ENCODE results near the gene TMTC2. TPM values are rescaled to one million over a fixed set of nuclear protein-coding genes. Genes with fewer than 3 reads are reported as not detected.

TMTC2 gene
- polyA plus RNA-seq, 1 experiment, result 5.6 TPM

GRCh38 chr12:82970614-82971013 lies 283.9 kb downstream of the TMTC2 start:
- POLR2A ChIA-PET, result no interaction called here
- CTCF ChIA-PET, result no interaction called here
- TF ChIP-seq, protein P1, sequence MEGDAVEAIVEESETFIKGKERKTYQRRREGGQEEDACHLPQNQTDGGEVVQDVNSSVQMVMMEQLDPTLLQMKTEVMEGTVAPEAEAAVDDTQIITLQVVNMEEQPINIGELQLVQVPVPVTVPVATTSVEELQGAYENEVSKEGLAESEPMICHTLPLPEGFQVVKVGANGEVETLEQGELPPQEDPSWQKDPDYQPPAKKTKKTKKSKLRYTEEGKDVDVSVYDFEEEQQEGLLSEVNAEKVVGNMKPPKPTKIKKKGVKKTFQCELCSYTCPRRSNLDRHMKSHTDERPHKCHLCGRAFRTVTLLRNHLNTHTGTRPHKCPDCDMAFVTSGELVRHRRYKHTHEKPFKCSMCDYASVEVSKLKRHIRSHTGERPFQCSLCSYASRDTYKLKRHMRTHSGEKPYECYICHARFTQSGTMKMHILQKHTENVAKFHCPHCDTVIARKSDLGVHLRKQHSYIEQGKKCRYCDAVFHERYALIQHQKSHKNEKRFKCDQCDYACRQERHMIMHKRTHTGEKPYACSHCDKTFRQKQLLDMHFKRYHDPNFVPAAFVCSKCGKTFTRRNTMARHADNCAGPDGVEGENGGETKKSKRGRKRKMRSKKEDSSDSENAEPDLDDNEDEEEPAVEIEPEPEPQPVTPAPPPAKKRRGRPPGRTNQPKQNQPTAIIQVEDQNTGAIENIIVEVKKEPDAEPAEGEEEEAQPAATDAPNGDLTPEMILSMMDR (IDR thresholded peaks at IDR 0.05; ENCODE audit: insufficient read depth, low read depth, low read length), result no peak
- no peak for DNase-seq (ENCODE audit: low read depth)
- Histone ChIP-seq H3K4me3 (ENCODE audit: low read depth, low read length) (no peak overlapping the region), H3K36me3 (ENCODE audit: control insufficient read depth, insufficient read depth, low read length) (peaks cover under 1% of the 10 kb centered on the region), H3K27me3 (ENCODE audit: control insufficient read depth, insufficient read depth, low read length) (no peaks in the 10 kb centered on the region)

DNA sequence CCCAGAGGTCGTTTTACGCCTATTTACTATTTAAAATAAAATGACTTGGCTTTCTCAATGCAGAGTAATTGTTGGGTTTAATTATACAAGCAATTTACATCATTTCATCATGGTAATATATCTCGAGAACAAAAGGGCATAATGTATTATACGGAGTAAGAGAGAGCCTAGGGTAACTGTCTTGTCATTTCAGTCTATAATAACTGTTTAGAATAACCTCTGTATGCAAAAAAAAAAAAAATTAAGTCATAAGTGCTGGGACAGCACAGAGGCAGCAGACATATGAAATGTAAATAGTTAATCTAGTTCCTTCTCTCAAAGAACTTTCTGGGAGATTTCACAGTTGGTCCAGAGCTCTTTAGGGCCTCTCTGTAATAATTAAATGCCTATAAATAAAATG lies 284.9 kb downstream of the TMTC2 start:
- TF ChIP-seq, protein P1 (IDR thresholded peaks at IDR 0.05; ENCODE audit: insufficient read depth, low read depth, low read length), result no peak
- DNase-seq (ENCODE audit: low read depth), result no peak
- no peaks in the 10 kb centered on the region; the same call in 1 of the 2 replicates for H3K36me3 ChIP-seq (ENCODE audit: control insufficient read depth, insufficient read depth, low read length)
- no peaks in the 10 kb centered on the region for H3K27me3 ChIP-seq (ENCODE audit: control insufficient read depth, insufficient read depth, low read length)
- H3K4me3 ChIP-seq (ENCODE audit: low read depth, low read length), result no peak overlapping the region
- ChIA-PET POLR2A (interaction anchor here (0.6 kb wide), 1 partner anchor 23 kb away, joined by 3 read pairs; no protein-coding TSS in a partner anchor), CTCF (no interaction called here)

DNA sequence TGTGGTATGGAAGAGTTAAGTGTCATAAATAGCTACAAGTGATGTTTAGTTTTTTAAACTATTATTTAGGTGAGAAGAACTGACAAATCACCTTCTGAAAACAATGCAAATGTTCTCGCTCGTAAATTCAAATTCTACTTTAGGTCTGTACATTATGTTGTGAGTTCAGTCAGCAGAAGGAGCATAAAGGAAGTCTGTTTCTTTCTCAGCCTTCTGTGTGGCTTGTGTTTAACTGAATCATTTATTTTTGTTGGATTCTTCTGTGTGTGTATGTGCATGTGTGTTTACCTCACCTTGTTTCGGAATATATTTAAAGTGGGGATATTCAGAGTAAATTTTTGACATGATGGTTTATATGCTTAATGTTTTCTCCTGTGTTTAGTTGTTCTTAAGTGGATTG lies 285.9 kb downstream of the TMTC2 start:
- no peak for DNase-seq (ENCODE audit: low read depth)
- TF ChIP-seq, protein P1 (IDR thresholded peaks at IDR 0.05; ENCODE audit: insufficient read depth, low read depth, low read length), result no peak
- ChIA-PET CTCF (no interaction called here), POLR2A (no interaction called here)
- Histone ChIP-seq H3K36me3 (ENCODE audit: control insufficient read depth, insufficient read depth, low read length) (no peaks in the 10 kb centered on the region), H3K4me3 (ENCODE audit: low read depth, low read length) (no peak overlapping the region), H3K27me3 (ENCODE audit: control insufficient read depth, insufficient read depth, low read length) (no peaks in the 10 kb centered on the region)

- DNase-seq (ENCODE audit: low read depth), result no peak
- POLR2A ChIA-PET, result no interaction called here
- Histone ChIP-seq H3K36me3 (ENCODE audit: control insufficient read depth, insufficient read depth, low read length) (no peaks in the 10 kb centered on the region), H3K4me3 (ENCODE audit: low read depth, low read length) (no peak overlapping the region), H3K27me3 (ENCODE audit: control insufficient read depth, insufficient read depth, low read length) (no peaks in the 10 kb centered on the region)
- TF ChIP-seq, protein P1 (IDR thresholded peaks at IDR 0.05; ENCODE audit: insufficient read depth, low read depth, low read length), result no peak
- CTCF ChIA-PET, result no interaction called here
Observed at GRCh38 chr12:82973592-82973991, 286.9 kb downstream of the TMTC2 start.

DNA sequence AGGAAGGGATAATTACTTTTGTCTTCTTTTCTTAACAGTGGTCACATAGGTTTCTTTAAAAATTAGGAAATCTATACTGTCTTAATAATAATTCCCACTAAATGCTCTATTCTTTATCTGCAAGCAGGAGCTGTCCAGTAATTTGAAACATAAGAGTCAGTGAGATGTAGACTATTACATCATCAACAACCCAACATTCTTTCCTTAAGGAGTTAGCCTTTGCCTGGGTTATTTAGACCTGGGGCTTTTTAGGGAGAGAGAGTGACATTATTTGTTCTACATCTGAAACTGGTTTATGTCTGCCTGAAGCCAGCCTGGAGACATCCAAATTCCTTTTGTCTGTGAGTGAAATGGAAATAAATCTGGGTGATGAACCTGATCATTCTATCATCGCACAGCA lies 294.4 kb downstream of the TMTC2 start:
- Histone ChIP-seq H3K27me3 (ENCODE audit: control insufficient read depth, insufficient read depth, low read length) (no peaks in the 10 kb centered on the region), H3K36me3 (ENCODE audit: control insufficient read depth, insufficient read depth, low read length) (no peaks in the 10 kb centered on the region), H3K4me3 (ENCODE audit: low read depth, low read length) (no peak overlapping the region)
- ChIA-PET CTCF (no interaction called here), POLR2A (no interaction called here)
- TF ChIP-seq, protein P1 (IDR thresholded peaks at IDR 0.05; ENCODE audit: insufficient read depth, low read depth, low read length), result no peak
- peak; percentile 4 for DNase-seq (ENCODE audit: low read depth)

Data from BJ (cell line).